H1 (cell line): Measurements from ENCODE around the gene SRP14. TPM values are rescaled to one million over a fixed set of nuclear protein-coding genes. Genes with fewer than 3 reads are reported as not detected.
A peak's percentile ranks its signal among the peaks of the same experiment; 100 is the strongest.

Source experiments
- CEBPB ChIP-seq: IDR thresholded peaks from 2 replicates; pipeline ENCODE4 v1.6.1; 2012; ENCODE audit warnings: low read depth, low read length
- GABPA ChIP-seq: IDR thresholded peaks from 2 replicates; pipeline ENCODE4 v1.6.1; 2011; ENCODE audit warnings: mild to moderate bottlenecking, low read length, moderate library complexity, borderline replicate concordance; ENCODE audit not compliant: insufficient read depth
- KDM5A ChIP-seq: fragments of 200-600 bp; IDR thresholded peaks from 2 replicates; pipeline ENCODE4 v1.7.1; 2012; ENCODE audit warnings: mild to moderate bottlenecking, low read length, inconsistent platforms, mixed read lengths
- POU5F1 ChIP-seq: IDR thresholded peaks from 2 replicates; pipeline ENCODE4 v1.6.1; 2011; ENCODE audit warnings: low read depth, mild to moderate bottlenecking, low read length, moderate library complexity
- polyA plus RNA-seq, 7 experiments: library from polyadenylated mRNA; depleted of rRNA in 3 of 7; stranded (reverse) in 5 of 7; unstranded in 2 of 7; fragments of >200 nt in 5 of 7; fragments of 200-250 nt in 2 of 7; gene quantifications; 1 replicate in 5 of 7; 2 replicates in 1 of 7; 4 replicates in 1 of 7; pipeline versions ENCODE4 v1.2.1 to v1.2.3, GENCODE V29; 2011 to 2013; ENCODE audit warnings: missing spikeins in 2 of 7, mixed read lengths in 2 of 7
- total RNA-seq: library from RNA; stranded (reverse); fragmentation: NEBNext Ultra II Directional; extraction: Animal tissue kit (Norgen Biotek cat#: 25700); gene quantifications from 2 replicates; pipeline ENCODE4 v1.2.1, GENCODE V29; 2021
- TF ChIP-seq, protein P1 (sequence below): fragments of 300-600 bp; sonication (generic); IDR thresholded peaks from 2 replicates; pipeline ENCODE4 v1.7.1; 2012; ENCODE audit warnings: low read length, moderate library complexity, mild to moderate bottlenecking, inconsistent platforms; ENCODE audit not compliant: insufficient replicate concordance
- TF ChIP-seq, protein P2 (sequence below): IDR thresholded peaks from 2 replicates; pipeline ENCODE4 v1.6.1; 2012; ENCODE audit warnings: low read length, inconsistent platforms

The SRP14 gene
- total and polyA plus RNA-seq, 2 of the 8 experiments (the other 6 are each of a cell fraction or from before 2014, with no cell fraction given) = 186 to 223 TPM

DNA sequence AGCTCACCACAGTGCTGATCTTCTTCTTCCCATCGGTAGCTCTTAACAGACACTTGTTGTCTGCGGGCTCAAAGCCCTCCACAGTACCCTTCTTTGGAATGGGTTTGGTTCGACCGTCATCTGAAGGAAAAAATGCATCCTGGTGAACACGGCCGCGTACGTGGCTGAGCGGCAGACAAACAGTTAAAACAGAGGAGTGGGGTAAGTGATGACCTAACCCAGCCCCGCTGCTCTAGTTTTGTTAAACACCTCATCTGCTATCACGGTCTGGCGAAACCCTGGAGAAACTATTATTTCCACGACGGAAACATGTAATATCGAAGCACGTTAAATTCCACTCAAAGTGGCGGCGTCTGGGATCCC, 725 bp downstream of the SRP14 start (continued):
- TF ChIP-seq, protein P1, sequence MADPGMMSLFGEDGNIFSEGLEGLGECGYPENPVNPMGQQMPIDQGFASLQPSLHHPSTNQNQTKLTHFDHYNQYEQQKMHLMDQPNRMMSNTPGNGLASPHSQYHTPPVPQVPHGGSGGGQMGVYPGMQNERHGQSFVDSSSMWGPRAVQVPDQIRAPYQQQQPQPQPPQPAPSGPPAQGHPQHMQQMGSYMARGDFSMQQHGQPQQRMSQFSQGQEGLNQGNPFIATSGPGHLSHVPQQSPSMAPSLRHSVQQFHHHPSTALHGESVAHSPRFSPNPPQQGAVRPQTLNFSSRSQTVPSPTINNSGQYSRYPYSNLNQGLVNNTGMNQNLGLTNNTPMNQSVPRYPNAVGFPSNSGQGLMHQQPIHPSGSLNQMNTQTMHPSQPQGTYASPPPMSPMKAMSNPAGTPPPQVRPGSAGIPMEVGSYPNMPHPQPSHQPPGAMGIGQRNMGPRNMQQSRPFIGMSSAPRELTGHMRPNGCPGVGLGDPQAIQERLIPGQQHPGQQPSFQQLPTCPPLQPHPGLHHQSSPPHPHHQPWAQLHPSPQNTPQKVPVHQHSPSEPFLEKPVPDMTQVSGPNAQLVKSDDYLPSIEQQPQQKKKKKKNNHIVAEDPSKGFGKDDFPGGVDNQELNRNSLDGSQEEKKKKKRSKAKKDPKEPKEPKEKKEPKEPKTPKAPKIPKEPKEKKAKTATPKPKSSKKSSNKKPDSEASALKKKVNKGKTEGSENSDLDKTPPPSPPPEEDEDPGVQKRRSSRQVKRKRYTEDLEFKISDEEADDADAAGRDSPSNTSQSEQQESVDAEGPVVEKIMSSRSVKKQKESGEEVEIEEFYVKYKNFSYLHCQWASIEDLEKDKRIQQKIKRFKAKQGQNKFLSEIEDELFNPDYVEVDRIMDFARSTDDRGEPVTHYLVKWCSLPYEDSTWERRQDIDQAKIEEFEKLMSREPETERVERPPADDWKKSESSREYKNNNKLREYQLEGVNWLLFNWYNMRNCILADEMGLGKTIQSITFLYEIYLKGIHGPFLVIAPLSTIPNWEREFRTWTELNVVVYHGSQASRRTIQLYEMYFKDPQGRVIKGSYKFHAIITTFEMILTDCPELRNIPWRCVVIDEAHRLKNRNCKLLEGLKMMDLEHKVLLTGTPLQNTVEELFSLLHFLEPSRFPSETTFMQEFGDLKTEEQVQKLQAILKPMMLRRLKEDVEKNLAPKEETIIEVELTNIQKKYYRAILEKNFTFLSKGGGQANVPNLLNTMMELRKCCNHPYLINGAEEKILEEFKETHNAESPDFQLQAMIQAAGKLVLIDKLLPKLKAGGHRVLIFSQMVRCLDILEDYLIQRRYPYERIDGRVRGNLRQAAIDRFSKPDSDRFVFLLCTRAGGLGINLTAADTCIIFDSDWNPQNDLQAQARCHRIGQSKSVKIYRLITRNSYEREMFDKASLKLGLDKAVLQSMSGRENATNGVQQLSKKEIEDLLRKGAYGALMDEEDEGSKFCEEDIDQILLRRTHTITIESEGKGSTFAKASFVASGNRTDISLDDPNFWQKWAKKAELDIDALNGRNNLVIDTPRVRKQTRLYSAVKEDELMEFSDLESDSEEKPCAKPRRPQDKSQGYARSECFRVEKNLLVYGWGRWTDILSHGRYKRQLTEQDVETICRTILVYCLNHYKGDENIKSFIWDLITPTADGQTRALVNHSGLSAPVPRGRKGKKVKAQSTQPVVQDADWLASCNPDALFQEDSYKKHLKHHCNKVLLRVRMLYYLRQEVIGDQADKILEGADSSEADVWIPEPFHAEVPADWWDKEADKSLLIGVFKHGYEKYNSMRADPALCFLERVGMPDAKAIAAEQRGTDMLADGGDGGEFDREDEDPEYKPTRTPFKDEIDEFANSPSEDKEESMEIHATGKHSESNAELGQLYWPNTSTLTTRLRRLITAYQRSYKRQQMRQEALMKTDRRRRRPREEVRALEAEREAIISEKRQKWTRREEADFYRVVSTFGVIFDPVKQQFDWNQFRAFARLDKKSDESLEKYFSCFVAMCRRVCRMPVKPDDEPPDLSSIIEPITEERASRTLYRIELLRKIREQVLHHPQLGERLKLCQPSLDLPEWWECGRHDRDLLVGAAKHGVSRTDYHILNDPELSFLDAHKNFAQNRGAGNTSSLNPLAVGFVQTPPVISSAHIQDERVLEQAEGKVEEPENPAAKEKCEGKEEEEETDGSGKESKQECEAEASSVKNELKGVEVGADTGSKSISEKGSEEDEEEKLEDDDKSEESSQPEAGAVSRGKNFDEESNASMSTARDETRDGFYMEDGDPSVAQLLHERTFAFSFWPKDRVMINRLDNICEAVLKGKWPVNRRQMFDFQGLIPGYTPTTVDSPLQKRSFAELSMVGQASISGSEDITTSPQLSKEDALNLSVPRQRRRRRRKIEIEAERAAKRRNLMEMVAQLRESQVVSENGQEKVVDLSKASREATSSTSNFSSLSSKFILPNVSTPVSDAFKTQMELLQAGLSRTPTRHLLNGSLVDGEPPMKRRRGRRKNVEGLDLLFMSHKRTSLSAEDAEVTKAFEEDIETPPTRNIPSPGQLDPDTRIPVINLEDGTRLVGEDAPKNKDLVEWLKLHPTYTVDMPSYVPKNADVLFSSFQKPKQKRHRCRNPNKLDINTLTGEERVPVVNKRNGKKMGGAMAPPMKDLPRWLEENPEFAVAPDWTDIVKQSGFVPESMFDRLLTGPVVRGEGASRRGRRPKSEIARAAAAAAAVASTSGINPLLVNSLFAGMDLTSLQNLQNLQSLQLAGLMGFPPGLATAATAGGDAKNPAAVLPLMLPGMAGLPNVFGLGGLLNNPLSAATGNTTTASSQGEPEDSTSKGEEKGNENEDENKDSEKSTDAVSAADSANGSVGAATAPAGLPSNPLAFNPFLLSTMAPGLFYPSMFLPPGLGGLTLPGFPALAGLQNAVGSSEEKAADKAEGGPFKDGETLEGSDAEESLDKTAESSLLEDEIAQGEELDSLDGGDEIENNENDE = no peak
- TF ChIP-seq GABPA (no peak), POU5F1 (no peak), KDM5A (no peak), CEBPB (no peak)
- TF ChIP-seq, protein P2, sequence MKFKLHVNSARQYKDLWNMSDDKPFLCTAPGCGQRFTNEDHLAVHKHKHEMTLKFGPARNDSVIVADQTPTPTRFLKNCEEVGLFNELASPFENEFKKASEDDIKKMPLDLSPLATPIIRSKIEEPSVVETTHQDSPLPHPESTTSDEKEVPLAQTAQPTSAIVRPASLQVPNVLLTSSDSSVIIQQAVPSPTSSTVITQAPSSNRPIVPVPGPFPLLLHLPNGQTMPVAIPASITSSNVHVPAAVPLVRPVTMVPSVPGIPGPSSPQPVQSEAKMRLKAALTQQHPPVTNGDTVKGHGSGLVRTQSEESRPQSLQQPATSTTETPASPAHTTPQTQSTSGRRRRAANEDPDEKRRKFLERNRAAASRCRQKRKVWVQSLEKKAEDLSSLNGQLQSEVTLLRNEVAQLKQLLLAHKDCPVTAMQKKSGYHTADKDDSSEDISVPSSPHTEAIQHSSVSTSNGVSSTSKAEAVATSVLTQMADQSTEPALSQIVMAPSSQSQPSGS = peak; percentile 60; the same call in 1 of the 2 replicates
